ENCODE results near the gene SMIM44. TPM values are rescaled to one million over a fixed set of nuclear protein-coding genes. Genes with fewer than 3 reads are reported as not detected.
"Not testable (repeated sequence)": the region's sequence is repeated elsewhere in the genome, so short reads cannot be mapped to it uniquely, and the experiment has no call there.

The SMIM44 gene
- total RNA-seq, 1 experiment from 2014 or later: not detected

- no peak for DNase-seq (ENCODE audit: low spot score)
These were observed 24.8 kb downstream of the SMIM44 start for GRCh38 chr19:3458229-3459088.

DNA sequence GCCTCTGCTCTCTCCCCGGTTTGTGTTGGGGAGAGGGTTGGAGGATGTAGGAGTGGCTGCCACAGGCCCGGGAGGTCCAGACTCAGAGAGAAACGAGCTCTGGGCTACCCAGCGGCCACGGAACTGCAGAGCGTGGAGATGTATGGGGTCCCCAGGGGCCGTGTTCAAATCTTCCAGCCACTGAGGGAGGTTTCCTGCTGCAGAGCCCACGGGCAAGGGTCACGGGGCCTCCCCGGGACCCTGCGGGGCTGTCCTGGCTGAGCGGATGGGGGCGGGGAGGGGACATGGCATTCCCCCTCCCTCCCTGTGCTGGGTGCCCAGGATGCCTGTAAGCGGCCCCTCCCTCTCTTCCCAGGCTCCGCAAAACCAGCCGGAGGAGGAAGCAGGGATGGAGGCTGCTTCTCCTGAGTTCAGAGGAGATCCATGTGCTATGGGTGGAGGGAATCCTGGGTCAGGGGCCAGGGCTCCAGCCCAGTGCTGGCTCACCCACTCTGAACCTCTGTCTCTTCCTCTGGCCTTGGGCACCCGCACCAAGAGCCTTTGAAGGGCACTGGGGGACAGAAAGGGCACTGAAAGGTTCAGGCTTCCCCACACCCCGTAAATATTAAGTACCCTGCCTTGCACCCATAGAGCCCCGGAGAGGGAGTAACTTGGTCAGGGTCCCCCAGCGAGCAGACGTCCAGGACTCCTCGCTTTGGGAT is 25.6 kb downstream of the SMIM44 start:
- no peak for DNase-seq (ENCODE audit: low spot score)

GRCh38 chr19:3456925-3457527 is 26.2 kb downstream of the SMIM44 start:
- DNase-seq (ENCODE audit: low spot score): no peak

DNA sequence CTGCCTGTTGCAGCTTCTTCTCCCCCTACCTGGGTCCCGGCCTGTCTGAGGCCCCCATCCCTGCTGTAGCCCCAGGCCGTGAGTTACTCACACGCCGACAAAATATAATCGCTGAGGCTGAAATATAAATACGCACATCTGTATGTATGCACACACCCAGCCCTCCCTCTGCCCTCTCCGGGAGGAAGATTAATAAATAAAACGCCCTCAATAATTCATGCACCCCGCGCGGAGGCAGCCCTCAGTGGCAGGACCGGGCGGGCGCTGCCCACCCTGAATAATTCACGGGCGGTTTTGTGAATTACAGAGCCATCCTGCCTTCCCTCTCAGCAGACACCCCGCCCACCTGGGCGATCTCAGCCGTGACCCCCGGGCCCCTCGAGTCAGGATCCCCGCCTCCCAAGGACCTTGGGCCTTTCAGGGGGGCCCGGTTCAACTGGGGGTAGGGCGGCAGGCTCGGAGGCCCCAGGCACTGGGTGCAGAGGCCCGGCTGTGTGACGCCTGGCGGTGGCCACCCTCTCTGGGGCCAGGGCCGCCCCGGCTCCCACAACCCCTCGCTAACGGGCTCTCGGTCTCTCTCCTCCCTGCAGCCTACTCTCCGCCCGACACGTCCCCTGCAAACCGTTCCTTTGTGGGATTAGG is 27.2 kb downstream of the SMIM44 start:
- DNase-seq (ENCODE audit: low spot score): no peak

GRCh38 chr19:3455393-3455955 is 27.8 kb downstream of the SMIM44 start:
- DNase-seq (ENCODE audit: low spot score): no peak

- DNase-seq (ENCODE audit: low spot score): no peak
These were observed 28.4 kb downstream of the SMIM44 start for GRCh38 chr19:3454656-3455392.

- DNase-seq (ENCODE audit: low spot score): no peak
These were observed 29.4 kb downstream of the SMIM44 start for GRCh38 chr19:3453840-3454239.

GRCh38 chr19:3452942-3453214 is 30.4 kb downstream of the SMIM44 start:
- not testable (repeated sequence) for DNase-seq (ENCODE audit: low spot score)

- DNase-seq (ENCODE audit: low spot score): no peak
These were observed 30.9 kb downstream of the SMIM44 start for GRCh38 chr19:3452171-3452941.

DNA sequence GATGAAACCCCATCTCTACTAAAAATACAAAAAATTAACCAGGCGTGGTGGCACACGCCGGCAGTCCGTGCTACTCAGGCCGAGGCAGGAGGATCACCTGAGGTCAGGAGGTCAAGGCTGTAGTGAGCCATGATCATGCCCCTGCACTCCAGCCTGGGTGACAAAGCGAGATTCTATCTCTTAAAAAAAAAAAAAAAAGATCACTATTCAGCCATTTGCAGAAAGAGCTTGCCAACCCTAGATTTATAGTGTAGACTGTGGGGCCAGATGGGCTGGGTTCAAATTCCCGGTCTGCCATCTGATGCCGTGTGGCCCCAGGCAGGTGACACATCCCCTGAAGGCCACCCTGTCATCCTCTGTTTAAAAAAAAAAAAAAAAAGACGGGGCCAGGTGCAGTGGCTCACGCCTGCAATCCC is 31.8 kb downstream of the SMIM44 start:
- DNase-seq (ENCODE audit: low spot score): no peak

- peak; percentile 99 for DNase-seq (ENCODE audit: low spot score)
These were observed 32.3 kb downstream of the SMIM44 start for GRCh38 chr19:3450796-3451411.

DNA sequence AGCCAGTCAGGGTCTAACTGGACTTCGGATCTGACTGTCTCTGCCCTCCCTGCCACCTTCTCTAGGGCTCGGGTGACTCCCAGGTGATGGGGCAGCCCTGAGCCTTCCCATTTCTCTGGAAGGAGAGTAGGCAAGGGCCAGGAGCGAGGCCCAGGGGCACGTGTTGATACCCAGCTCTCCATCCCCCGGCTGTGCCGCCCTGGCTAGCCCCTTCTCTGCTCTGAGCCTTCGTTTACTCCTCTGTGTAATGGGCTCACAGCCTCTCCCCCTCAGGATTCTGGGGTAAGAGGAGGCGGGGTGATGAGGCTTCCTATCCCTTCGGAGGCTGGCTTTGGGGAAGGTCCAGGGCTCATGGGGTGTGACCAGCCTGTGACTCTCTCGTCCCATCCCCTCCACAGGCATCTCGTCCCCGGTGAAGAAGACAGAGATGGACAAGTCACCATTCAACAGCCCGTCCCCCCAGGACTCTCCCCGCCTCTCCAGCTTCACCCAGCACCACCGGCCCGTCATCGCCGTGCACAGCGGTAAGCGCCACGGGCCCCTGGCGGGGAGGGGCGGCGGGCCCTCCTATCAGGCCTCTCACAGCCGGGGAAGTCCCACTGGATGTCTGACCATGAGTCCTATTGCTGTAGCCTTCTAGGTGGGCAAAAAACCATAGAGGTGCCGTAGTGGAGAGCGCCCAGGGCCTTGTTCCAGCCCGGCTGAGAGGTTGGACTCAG is 34.5 kb downstream of the SMIM44 start:
- DNase-seq (ENCODE audit: low spot score): no peak

DNA sequence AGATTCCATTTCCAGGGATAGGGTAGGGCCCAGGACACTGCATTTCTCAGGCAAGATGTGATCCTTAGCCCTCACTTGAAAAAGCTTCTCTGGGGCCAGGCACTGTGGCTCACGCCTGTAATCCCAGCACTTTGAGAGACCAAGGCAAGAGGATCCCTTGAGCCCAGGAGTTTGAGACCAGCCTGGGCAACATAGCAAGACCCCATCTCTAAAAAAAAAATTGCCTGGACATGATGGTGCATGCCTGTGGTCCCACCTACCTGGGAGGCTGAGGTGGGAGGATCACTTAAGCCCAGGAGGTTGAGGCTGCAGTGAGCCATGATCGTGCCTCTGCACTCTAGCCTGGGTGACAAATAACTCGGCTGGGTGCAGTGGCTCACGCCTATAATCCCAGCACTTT is 36.6 kb downstream of the SMIM44 start:
- not testable (repeated sequence) for DNase-seq (ENCODE audit: low spot score)

- no peak for DNase-seq (ENCODE audit: low spot score)
These were observed 38.5 kb downstream of the SMIM44 start for GRCh38 chr19:3444695-3445234.

- DNase-seq (ENCODE audit: low spot score): no peak
These were observed 39.2 kb downstream of the SMIM44 start for GRCh38 chr19:3443840-3444694.

DNA sequence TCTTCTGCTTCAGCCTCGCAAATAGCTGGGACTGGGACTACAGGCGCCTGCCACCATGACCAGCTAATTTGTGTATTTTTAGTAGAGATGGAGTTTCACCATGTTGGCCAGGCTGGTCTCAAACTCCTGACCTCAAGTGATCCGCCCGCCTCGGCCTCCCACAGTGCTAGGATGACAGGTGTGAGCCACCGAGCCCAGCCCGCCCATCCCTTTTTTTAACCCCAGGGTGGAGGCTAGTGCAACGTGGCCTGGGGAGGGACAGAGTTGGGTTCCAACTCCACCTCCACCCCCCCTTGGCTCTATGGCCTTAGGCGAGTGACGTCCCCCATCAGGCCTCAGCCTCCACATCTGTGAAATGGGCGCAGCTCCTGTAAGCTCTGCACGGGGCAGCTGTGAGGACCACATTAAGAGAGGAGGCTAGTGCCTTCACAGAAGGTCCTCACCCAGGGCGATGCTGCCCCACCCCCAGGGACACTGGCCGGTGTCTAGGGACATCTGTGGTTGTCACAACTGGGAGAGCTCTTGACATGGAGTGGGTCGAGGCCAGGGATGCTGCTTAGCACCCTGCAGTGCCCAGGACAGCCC is 40.7 kb downstream of the SMIM44 start:
- DNase-seq (ENCODE audit: low spot score): no peak

- no peak for DNase-seq (ENCODE audit: low spot score)
These were observed 41.3 kb downstream of the SMIM44 start for GRCh38 chr19:3441986-3442329.

Data from H4 (cell line).